NOMO-1 (cell line): ENCODE measurements around the gene RXFP2.

Experiments used
- DNase-seq, 2 experiments: peaks; one replicate each; lab custom pipeline; 2025; ENCODE audit not compliant: unreplicated experiment in 2 of 2; lab: John Stamatoyannopoulos, UW

RXFP2 gene, protein sequence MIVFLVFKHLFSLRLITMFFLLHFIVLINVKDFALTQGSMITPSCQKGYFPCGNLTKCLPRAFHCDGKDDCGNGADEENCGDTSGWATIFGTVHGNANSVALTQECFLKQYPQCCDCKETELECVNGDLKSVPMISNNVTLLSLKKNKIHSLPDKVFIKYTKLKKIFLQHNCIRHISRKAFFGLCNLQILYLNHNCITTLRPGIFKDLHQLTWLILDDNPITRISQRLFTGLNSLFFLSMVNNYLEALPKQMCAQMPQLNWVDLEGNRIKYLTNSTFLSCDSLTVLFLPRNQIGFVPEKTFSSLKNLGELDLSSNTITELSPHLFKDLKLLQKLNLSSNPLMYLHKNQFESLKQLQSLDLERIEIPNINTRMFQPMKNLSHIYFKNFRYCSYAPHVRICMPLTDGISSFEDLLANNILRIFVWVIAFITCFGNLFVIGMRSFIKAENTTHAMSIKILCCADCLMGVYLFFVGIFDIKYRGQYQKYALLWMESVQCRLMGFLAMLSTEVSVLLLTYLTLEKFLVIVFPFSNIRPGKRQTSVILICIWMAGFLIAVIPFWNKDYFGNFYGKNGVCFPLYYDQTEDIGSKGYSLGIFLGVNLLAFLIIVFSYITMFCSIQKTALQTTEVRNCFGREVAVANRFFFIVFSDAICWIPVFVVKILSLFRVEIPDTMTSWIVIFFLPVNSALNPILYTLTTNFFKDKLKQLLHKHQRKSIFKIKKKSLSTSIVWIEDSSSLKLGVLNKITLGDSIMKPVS

GRCh38 chr13:31739226-31739625 lies at the start of gene RXFP2:
RXFP2 (plus strand) TSS chr13:31739526; CDS start chr13:31739613, 87 bp downstream.
- no peak for DNase-seq

DNA sequence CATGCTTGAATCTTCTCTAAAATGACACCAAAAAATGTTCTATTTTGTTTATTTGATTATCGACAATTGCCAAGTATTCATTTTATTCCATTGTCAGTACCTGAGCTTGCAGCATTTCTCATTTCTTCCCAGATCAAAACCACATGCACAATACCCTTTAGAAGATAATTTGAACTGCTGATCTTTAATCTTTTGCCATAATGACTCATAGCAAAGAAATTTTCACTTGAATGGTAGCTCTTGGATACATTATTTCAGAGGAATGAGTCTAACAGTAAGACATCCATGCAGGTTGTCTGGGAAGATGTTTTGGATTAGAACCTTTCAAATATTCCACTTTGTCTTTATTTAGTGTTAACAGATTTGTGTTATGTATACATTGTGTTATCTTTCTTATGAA lies 42.0 kb upstream of the RXFP2 start:
- no peak for DNase-seq

DNA sequence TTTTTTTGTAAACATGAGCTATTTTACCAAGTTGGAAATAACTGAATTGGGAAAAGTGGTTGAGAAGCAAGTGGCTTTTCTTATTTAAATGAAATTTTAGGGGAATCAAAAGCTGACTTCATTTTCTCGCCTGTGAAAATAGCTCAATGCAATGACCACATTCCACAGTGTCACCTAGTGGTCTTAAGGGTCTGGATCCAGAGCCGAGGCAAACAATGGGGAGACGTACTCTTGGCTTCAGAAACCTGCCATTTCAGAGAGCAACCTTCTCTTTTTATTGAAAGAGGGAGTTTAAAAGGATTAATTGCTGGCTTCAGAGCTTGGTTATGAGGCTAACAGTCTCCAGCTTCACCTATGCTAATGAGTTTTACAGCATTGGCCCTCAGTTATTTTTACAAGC lies 39.7 kb upstream of the RXFP2 start:
- DNase-seq = no peak

- DNase-seq = no peak
Measured at GRCh38 chr13:31703780-31704179, 35.5 kb upstream of the RXFP2 start.

- DNase-seq = no peak
Measured at GRCh38 chr13:31706105-31706504, 33.2 kb upstream of the RXFP2 start.

GRCh38 chr13:31717583-31717982 lies 21.7 kb upstream of the RXFP2 start:
- DNase-seq = no peak

- no peak for DNase-seq
Measured at GRCh38 chr13:31719214-31719613, 20.1 kb upstream of the RXFP2 start.

DNA sequence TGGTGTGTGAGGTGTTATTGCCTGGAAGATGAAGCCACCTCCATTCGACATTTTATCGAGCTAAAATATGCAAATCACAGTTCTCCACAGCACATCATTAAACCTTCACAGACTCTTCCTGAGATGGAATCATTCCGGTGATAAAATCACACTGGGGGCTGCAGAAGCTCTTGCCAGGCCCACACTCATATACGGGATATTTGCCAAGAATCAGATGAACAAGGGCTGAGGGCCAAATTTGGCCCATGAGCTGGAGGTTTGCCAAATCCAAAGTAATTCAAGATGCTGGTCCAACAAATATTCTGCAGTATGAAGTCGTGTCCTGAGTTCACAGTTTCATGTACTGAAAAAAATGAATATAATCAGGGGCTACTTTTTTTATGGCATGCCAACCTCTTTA lies 16.7 kb upstream of the RXFP2 start:
- no peak for DNase-seq

- no peak for DNase-seq
Measured at GRCh38 chr13:31725841-31726240, 13.5 kb upstream of the RXFP2 start.

DNA sequence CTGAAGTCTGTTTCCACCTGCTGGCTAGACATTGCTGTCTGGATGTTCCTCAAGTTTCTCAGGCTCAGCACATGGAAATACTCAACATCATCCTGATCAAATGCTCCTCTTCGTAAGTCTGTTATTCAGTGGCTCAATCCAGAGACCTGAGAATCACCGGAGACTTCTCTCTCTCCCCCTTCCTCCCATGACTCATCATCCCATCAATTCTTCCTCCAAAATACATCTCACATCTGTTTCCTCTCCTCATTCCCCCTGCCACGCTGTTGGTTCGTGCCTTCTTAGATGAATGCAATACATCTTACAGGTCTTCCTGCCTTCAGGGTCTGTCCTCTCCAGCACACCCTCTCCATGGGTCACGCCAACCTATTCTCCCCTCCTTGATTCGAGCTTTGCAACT lies 7.4 kb upstream of the RXFP2 start:
- DNase-seq = no peak

- no peak for DNase-seq
Measured at GRCh38 chr13:31733066-31733465, 6.3 kb upstream of the RXFP2 start.

GRCh38 chr13:31733647-31734046 lies 5.7 kb upstream of the RXFP2 start:
- no peak for DNase-seq

DNA sequence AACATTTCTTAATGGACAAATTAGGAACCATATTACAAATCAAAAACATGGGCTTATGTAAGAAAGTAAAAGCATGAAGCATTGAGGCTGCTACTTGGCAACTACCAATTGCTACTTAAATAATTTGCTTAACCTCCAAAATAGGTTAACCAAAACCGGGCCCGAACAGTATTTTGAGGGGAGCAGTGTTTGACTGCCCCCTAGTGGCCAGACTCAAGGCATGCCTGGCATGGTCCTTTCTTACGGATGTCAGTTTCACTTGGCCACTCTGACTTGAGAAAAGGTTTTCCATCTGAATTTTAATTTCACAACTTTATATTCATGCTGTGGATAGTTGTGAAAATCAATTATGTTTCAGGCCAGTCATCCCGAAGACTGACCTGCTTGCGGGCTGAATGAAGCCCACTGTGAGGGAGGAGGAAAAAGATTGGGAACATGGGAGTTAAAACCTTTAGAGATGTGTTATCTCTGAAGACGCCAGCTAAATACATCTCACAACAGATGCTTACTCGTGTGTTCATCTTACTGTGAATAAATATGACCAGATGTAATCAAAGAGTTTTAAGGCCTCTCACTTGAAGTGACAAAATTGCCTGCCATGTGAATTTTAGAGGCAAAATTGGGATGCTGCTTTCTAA lies 2.9 kb downstream of the RXFP2 start:
- DNase-seq = peak; percentile 73 to 80

GRCh38 chr13:31747291-31747690 lies 8.0 kb downstream of the RXFP2 start:
- no peak for DNase-seq

GRCh38 chr13:31747966-31748365 lies 8.6 kb downstream of the RXFP2 start:
- DNase-seq = no peak

DNA sequence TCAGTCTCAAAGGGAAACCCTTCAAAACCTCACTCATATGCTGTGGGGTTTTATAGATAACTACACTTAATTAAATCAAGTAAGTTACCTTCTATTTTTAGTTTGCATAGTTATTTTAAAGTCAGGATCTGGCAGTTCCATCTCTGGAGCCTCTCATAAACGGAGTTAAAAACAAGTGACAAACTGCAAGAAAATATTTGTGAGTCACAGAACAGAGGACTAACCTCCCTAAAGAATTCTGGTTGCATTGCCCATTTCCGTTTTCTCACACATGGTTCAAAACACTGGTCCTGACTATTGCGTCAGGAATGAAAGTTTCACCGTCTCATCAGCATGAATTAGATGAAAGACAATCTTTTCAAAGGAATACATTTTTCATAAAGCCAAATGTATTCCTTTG lies 10.6 kb downstream of the RXFP2 start:
- DNase-seq = peak in 1 of 2 experiments; percentile 43

- DNase-seq = no peak
Measured at GRCh38 chr13:31755211-31755610, 15.9 kb downstream of the RXFP2 start.

DNA sequence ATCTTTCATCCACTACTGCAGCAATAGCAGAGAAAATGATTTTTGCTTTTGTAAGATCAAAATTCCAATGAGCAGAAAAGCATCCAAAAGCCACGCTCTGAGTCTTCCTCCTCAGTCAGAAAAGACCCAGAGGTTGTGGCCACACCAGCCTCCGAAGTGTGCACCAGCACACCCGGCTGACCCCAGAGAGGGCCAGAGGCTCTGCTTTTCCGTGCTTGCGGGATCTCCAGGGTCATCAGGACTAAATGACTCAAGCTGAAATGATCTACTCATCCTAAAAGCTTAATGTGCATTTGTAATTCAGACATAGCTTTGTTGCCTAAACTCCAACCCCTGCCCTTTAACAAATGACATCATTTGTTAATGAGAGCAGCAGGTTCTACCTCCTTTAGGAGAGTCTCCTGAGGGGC lies 16.5 kb downstream of the RXFP2 start:
- no peak for DNase-seq

GRCh38 chr13:31756346-31756745 lies 17.0 kb downstream of the RXFP2 start:
- no peak for DNase-seq

DNA sequence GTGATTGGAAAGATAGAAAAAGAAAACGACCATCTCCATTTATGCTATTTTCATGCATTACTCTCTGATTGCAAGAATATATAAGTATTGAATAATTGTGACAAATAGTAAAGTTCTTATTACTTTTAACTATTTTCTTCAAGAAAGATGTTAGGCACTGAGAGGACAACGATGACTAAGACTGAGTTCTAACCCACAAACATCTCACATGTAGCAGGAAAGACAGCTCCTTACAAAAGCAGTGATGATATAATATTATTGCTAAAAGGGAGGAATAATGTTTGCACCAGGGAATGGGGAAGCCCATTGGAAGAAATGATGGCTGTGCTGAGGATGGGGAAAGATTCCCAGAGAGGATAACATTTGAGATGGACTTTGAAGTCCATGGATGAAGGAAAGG lies 22.6 kb downstream of the RXFP2 start:
- DNase-seq = no peak

GRCh38 chr13:31764556-31764955 lies 25.2 kb downstream of the RXFP2 start:
- DNase-seq = no peak
